ENCODE data around the gene TMEM39A.

Gene TMEM39A

DNA sequence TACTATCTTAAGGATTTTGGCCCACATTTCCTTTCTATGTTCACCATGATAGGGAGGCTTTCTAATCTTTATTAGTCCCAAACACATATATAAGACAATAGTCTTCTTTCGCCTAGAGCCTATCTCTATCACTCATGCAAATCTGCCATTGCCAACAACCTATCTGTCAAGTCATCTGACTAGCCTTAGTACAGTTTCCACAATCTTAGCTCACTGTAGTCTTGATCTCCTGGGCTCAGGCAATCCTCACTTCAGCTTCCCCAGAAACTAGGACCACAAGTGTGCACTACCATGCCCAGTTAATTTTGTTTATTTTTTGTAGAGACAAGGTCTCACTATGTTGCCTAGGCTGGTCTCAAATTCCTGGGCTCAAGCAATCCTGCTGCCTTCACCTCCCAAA lies 6.9 kb downstream of the TMEM39A start:
- DNase-seq (ENCODE audit: low read depth) = no peak

DNA sequence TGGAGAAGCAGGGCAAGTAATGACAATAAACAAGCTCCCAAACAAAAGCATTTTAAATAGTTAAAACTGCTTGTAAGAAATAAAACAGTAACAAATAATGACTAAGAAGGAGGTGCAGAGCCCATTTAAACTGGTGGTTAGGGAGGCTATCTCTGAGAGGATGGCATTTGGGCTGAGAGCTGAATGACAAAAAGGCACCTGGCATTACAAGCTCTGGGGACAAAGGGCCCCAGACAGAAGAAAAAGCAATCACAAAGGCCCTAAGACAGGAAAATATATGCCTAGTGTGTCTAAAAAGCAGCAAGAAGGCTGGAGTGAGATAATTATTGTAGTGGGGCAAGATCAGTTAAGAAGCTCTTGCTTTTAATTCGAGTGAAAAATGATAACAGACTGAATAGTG lies 9.6 kb downstream of the TMEM39A start:
- DNase-seq (ENCODE audit: low read depth) = no peak

DNA sequence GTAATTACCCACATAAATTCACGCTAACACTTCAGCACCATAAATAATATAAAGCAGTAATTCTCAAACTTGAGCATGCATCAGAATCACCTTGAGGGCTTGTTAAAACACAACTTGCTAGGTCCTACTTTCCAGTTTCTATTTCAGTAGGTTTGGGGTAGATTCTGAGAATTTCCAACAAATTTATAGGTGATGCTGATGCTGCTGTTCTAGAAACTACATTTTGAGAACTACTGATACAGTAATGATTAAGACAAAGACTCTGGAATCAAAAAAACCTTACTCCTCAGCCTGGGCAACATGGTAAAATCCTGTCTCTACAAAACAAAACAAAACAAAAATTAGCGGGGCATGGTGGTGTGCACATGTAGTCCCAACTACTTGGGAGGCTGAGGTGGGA lies 18.8 kb downstream of the TMEM39A start:
- DNase-seq (ENCODE audit: low read depth) = no peak

DNA sequence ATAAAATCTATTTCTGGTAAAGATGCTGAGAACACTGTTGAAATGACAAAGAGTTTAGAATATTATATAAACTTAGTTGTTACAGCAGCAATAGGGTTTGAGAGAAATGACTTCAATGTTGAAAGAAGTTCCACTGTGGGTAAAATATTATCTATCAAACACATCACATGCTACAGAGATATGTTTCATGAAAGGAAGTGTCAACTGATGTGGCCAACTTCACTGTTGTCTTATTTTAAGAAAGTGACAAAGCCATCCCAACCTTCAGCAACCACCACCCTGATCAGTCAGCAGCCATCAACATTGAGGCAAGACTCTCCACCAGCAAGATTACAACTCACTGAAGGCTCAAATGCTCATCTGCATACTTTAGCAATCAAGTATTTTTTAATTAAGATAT lies 20.2 kb downstream of the TMEM39A start:
- no peak for DNase-seq (ENCODE audit: low read depth)

DNA sequence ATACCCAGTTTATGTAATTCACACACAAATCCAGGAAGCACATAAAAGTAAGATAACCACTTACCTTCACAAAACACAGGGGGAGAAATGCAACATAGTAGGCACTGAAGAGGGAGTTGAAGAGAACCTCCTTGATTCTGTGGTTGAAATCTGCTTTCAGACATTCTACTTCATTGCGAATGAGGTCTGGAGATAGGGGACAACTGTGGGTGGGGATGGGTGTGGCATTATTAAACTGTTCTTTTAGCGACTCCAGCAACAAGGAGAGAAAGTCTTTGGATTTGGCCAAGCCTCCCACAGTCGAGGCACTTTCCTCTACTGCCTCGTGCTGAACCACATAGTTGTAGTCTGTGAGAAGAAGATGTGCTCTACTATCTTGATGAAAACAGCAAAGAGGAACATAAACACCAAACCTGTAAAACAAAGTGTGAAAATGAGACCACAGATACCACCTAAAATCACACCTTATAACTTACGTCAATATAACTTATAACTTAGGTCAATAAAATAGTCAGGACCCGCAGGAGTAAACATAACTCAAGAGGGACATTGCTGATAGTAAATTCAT lies 25.6 kb downstream of the TMEM39A start:
- no peak for DNase-seq (ENCODE audit: low read depth)

DNA sequence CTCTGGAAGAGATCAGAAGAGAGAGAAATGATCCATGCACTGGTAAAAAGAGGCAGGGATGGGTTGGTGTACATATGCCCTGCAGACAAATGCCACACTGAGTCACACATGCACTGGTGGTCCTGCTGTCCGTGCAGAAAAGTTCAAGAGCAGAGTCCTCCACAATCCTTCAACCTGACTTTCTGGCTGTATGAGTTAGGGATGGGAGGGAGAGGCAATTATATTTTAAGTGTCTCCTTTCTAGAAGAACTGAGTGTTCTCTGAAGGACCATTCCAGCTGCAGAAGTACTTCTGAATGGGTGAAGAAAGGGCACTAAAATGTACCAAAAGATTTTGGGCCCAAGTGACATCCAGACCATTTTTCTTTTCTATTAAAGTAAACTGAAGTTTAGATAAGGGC lies 26.4 kb downstream of the TMEM39A start:
- DNase-seq (ENCODE audit: low read depth) = no peak

DNA sequence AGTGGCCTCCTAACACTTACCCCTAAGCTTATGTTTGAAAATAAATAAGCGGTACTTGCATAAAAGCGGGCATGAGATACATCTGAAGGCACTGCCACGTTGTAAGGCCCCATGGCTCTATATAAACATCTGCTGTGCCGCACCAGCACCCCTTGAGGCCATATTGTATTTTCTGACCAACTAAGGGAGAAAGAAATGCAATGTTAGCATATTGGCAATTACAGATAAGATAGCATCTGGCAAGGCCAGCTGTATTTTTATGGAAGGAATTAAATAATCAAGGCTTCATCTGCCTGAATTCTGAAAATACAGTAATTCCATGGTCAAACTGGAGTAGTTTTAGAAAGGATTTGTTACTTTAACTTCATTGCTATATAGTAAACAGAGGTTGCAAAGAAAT lies 28.7 kb downstream of the TMEM39A start:
- DNase-seq (ENCODE audit: low read depth) = no peak

DNA sequence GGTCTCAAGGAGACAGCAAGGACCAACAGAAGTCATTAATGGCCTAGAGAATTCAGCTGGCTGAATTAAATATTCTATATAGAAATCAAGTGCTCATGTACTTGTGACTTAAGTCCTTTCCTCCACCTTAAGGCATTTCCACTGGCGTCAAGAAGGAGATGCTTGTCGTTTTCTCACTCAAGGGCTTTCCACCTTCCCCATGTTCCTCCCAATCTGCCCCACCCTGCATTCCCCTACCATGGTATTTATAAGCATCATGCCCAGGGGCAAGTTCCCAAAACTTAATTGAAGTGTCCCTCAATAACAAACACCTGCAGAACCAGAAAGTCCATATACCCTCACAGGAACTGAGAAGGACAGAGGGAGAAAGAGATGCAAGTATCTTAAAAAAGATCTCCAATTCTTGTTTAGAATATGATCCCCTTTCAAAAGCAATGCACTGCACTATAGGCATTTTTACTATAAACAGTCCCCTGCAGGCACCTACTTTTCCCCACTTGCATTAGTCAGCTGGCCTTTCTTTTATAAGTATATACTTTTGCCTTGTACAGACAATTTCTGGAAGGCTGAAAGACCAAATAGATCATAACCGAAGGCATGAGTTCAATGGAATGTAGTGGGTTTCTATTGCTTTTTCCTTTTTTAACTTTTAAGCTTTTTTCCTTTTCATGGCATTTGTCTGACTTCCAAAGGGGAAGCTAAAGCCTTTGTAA lies 29.6 kb downstream of the TMEM39A start:
- no peak for DNase-seq (ENCODE audit: low read depth)

DNA sequence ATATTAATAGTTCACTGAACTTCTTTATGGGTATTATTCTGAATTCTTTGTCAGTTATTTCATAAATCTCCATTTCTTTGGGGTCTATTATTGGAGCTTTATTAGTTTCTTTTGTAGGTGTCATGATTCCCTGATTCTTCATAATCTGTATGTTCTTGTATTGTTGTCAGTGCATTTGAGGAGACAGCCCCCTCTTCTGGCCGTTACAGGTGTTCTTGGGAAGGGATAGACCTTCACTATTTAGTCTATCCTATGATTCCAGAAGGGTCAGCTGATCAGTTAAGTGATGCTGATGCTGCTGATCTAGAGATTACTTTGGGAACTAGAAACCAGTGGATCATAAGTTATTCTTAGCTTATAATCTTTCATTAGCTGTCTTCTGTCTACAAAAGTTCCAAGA lies 34.9 kb downstream of the TMEM39A start:
- DNase-seq (ENCODE audit: low read depth) = no peak

DNA sequence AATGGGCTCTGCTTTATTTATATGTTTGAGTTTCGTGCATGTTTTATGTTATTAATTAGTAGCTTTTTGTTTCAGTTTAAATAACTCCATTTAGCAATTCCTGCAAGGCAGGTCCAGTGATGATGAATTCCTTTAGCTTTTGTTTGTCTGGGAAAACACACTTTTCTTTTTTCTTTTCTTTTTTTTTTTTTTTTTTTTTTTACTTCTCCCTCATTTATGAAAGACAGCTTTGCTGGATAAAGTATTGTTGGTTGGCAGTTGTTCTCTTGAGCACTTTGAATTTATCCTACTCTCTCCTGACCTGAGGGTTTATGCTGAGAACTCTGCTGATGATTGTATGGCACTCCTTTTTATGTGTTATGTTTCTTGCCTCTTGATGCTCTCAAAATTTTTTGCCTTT lies 35.7 kb downstream of the TMEM39A start:
- no peak for DNase-seq (ENCODE audit: low read depth)

DNA sequence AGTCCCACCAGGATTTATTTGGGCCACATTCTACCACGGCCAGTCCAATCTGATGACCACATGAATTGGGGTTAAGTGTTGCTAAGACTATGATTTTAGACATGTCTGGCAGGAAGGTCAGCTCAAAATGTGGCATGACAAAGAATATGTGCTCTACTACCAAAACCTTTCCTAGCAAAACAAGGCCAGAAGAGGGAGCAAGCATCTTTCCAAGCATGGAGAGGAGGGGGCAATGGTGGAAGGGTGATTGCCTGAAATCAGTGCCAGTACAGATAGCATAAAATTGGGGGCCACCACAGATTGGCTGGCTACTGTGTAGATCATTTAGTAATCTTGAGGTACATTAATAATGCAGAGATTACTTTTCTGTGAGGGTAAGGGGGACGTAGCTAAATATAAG lies 43.2 kb downstream of the TMEM39A start:
- DNase-seq (ENCODE audit: low read depth) = no peak

DNA sequence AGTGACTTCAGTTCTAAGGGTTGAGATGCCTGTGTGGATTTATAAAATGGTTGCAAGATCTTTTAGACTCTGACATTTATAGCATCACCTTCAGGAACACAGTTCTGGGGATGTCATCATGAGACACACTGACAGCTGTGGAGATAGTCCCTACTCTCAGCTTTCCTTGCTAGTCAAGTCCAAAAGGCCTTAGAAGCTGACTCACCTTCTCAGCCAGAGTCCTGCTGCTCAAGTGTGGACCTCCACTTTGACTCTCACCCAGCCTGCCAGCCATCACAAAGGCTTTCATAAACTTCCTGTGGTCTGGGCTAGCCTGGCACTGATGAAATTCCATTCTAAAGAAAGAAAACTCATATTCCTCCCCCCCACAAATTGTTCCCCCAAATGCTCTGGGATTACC lies 44.8 kb downstream of the TMEM39A start:
- peak; percentile 24 for DNase-seq (ENCODE audit: low read depth)

DNA sequence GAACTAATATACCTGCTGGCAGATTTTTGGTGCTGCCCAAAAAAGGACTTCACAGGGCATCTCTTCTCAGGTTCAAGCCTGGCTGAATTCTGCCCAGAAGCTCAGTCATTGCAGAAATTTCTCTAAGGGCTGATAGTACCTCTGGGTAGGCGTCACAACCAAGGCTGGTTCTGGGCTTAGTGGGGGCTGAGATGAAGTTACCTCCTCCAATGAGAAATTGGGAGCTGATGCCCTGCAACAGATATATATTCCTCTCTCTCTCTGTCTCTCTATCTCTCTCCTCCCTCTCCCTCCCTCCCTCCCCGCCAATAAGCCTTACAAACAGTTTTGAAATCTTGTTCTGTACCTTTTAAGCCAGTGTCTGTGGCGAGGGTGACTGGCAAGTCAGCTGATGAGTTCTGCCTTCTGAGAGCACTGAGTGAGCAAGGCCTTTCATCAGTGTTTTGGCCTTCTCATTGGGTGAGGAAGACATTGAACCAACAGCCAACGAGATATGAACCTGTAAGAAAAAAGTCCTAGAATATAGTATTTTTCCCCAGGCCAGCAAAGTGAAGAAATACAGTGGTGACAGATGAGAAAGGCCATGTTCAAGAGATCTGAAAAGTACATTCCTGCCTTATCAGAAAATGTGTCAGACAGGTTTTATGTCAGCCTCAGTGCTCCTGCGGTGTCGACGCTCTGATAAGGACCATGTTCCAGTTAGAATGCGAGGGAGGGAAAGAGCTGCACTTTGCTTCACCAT lies 45.5 kb downstream of the TMEM39A start:
- DNase-seq (ENCODE audit: low read depth) = no peak

DNA sequence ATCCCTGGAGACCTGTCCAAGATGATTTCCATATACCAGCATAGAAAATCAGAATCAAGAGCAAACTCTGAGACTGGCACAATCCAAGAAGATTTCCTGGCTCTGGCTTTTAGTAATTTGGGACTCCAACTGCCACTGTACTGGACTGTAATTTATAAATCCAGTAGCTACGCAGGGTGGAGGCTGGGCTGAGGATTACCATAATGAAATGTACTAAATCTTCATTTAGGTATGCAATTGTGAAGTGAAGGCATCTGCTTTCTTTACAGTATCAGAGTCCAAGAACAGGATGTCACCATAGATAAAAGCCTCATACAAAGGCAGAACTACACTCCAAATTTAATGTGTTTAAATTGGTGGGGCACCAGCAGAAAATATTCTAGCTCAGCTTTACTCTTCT lies 46.5 kb downstream of the TMEM39A start:
- no peak for DNase-seq (ENCODE audit: low read depth)

DNA sequence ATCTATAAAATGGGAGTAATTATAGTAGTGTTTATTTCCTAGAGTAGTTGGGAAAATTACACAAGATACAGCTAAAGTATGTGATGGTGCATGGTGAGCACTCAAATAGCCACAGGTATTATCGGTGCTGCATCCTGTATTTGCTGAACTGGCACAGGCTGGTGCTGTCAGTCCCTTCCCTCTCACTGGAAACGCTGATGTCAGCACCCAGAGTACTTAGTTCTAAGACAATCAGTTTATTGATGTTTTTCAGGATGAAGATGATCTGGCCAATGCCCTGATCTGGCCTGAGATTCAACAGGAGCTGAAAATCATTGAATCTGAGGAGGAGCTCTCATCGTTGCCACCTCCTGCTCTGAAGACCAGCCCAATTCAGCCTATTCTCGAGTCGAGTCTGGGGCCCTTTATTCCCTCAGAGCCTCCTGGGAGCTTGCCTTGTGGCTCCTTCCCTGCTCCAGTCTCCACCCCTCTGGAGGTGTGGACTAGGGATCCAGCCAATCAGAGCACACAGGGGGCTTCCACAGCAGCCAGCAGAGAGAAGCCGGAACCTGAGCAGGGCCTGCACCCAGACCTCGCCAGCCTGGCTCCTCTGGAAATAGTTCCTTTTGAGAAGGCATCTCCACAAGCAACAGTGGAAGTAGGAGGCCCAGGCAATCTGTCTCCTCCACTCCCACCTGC lies 49.7 kb downstream of the TMEM39A start:
- DNase-seq (ENCODE audit: low read depth) = no peak

DNA sequence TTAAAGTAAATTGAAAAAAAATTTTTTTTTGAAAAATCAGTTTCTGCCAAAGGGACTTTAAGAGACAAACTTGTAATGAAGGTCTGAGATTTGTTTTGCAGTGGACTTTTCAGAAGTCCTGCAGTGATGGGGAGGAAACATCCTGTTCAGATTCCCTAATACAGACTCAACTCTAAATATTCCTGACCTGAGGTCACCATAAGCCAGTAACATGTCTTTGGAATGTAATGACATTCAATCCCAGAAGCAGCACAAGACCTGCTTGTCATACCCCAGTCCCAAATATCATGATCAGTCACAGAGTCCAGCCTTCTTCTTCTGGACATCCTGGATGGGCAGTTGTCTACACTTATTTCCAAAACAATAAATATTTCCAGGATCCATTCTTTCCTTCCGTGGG lies 53.6 kb downstream of the TMEM39A start:
- DNase-seq (ENCODE audit: low read depth) = peak; percentile 37

DNA sequence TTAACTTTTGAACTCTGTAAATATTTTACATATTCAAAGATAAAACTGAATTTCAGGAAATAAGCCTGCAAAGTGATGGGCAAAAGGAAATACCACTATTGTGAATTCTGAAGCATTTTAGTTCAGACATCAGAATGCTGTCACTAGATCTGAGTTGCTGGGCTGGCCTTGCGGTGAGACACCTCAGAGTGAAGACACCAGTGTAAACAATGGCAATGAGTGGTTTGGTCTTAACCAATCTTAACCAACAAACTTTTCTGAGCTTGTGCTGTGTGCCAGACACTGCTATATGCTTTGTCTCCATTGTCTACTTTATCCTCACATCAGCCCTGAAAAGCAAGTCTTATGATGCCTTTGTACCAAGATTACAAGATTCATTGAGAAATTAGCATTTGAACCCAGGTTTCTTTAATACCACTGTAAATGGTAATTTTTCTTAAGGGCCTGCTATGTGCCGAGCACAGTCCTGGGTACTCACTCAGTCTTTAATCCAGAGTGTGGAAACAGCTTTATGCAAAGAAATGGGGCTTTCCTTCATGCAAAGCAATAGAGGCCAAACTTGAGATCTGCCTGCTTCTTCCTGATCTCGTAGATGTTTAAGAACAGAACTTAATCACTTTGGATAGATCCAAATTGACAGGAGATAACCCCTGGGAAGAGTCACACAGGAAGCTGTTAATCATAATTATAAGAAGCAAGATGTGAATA lies 55.0 kb downstream of the TMEM39A start:
- no peak for DNase-seq (ENCODE audit: low read depth)

DNA sequence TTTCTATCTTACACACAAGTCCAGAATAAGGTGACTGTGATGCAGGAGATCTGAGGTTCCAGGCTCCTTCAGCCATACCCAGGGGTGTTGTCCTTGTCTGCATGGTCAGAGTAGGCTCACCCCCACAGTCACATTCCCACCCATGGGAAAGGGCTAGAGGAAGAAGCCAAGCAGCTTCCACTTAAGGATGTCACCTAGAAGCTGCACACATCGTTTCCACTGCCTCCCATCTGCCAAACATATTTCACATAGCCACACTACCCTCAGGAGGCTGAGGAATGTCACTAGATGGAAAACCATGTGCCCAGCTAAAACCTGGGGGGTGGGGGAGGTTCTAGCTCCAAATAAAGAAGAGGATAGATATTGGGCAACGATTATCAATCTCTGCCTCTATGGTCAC lies 58.1 kb downstream of the TMEM39A start:
- DNase-seq (ENCODE audit: low read depth) = peak; percentile 32

DNA sequence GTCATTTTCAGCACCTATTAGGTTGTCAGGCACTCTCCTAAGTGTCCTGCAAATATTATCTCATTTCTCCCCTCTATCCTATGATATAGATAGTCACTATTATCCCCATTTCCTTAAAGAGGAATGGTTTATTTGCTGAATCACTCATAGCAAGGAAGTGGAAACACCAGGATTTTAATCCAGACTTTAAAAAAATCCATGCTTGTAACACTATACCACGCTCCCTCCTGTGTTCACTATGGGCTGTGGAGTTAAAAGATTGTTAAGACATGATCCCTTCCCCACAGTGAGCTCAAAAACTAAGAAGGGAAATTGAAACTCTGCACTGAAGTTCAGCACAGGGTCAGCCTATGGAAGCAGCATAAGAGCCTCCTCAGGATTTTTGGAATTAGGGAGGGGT lies 60.2 kb downstream of the TMEM39A start:
- DNase-seq (ENCODE audit: low read depth) = peak; percentile 11

DNA sequence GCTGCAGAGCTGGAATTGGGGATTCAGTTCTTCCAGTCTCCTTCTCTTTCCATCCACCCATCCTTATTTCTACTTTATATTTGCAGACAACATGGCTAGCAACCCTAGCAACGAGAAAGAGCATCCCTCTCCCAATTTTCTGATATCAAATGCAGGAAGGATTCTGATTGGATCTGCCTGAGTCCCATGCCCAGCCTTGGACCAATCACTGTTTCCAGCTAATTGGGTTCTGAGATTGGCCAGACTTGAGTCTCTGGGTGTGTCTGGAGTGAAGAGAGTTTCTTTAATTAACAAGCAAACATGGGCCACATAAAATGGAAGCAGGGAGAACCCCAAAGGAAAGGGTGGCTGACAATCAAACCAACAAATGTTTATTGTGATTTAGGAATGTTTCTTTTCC lies 60.6 kb downstream of the TMEM39A start:
- DNase-seq (ENCODE audit: low read depth) = no peak

DNA sequence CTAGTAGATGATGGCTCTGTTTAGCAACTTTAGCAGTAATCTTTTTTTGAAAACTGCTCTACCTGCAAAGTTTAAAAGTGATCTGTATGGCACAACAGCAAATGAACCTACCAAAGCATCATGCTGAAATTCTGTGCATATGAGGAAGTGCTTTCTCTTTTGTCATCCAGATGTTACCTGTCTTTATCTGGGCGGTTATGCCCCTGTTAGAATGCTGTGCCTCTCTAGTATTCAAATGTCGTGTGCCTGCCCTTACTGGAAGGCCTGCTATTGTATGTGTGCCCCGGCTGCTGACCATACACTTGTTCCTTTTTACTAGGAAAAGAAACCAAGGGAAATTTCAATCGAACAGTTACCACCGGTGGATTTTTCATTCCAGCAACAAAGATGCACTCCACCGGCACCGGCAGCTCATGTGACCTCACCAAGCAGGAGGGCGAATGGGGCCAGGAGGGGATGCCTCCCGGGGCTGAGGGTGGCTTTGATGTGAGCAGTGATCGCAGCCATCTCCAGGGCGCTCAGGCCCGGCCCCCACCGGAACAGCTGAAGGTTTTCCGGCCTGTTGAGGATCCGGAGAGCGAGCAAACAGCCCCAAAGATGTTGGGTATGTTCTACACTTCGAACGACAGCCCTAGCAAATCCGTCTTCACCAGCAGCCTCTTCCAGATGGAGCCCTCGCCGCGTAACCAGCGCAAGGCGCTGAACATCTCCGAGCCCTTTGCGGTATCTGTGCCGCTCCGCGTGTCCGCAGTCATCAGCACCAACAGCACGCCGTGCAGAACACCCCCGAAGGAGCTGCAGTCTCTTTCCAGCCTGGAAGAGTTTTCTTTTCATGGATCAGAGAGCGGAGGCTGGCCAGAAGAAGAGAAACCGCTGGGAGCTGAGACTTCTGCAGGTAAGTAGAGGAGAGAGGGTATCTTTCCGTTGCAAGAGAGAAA lies 61.6 kb downstream of the TMEM39A start:
- DNase-seq (ENCODE audit: low read depth) = no peak
